Upper lobe of left lung (tissue), 4 donors: ENCODE results near the gene EPHB4.

ENCODE experiments used
- EP300 ChIP-seq, 4 donors: sonication (generic); formaldehyde crosslinking; IDR thresholded peaks; one replicate each; pipeline ENCODE4 v1.5.1; 2017; ENCODE audit warnings: antibody characterized with exemption in 4 of 4, control low read depth in 2 of 4
- POLR2A ChIP-seq, 4 donors: fragments of 450-650 bp; IDR thresholded peaks; one replicate each; pipeline ENCODE4 v1.5.1; 2016 to 2017; ENCODE audit warnings: antibody characterized with exemption in 4 of 4, mild to moderate bottlenecking in 2 of 4
- POLR2AphosphoS5 ChIP-seq, 2 donors: sonication (generic); formaldehyde crosslinking; IDR thresholded peaks; one replicate each; pipeline ENCODE4 v1.5.1; 2017; ENCODE audit warnings: antibody characterized with exemption in 2 of 2
- TF ChIP-seq, protein P1 (sequence below), 6 experiments: fragments of 450-650 bp in 4 of 6; fragments of 200-600 bp in 2 of 6; sonication (generic) in 2 of 6; IDR thresholded peaks; one replicate each; pipeline ENCODE4 v1.5.1; 2016 to 2019; ENCODE audit warnings: antibody characterized with exemption in 6 of 6

- TF ChIP-seq, protein P1, sequence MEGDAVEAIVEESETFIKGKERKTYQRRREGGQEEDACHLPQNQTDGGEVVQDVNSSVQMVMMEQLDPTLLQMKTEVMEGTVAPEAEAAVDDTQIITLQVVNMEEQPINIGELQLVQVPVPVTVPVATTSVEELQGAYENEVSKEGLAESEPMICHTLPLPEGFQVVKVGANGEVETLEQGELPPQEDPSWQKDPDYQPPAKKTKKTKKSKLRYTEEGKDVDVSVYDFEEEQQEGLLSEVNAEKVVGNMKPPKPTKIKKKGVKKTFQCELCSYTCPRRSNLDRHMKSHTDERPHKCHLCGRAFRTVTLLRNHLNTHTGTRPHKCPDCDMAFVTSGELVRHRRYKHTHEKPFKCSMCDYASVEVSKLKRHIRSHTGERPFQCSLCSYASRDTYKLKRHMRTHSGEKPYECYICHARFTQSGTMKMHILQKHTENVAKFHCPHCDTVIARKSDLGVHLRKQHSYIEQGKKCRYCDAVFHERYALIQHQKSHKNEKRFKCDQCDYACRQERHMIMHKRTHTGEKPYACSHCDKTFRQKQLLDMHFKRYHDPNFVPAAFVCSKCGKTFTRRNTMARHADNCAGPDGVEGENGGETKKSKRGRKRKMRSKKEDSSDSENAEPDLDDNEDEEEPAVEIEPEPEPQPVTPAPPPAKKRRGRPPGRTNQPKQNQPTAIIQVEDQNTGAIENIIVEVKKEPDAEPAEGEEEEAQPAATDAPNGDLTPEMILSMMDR (IDR thresholded peaks at IDR 0.05), result no peak
- TF ChIP-seq POLR2A (IDR thresholded peaks at IDR 0.05) (no peak), POLR2AphosphoS5 (IDR thresholded peaks at IDR 0.05) (no peak), EP300 (IDR thresholded peaks at IDR 0.05) (no peak)
These were observed 28.2 kb upstream of the EPHB4 start for GRCh38 chr7:100855515-100855914.
